ENCODE data around the gene CDKN2A. TPM values are rescaled to one million over a fixed set of nuclear protein-coding genes. Genes with fewer than 3 reads are reported as not detected.
A peak's percentile ranks its signal among the peaks of the same experiment; 100 is the strongest.

Gene CDKN2A
- 16.5 TPM for total RNA-seq
- 10 to 100 TPM in 3 of 4 donors, 1 to 10 TPM in 1; 9.6 to 22.5 (median 17.9) TPM for polyA plus RNA-seq

GRCh38 chr9:21993893-21994555 lies at the start of gene CDKN2A:
CDKN2A (minus strand) TSS chr9:21994392.
- Histone ChIP-seq H3K36me3 (ENCODE audit: control insufficient read depth, insufficient read depth, low read length) (peaks cover 2% of the 10 kb centered on the region), H3K4me3 (ENCODE audit: low read depth, low read length) (peak within 1 kb of the TSS; percentile 94), H3K27ac (ENCODE audit: insufficient read depth, low read length, poor library complexity, severe bottlenecking) (peak within 1 kb of the TSS; percentile 88), H3K4me1 (ENCODE audit: control insufficient read depth, insufficient read depth, low read length, poor library complexity, severe bottlenecking) (peaks cover 23% of the 10 kb centered on the region), H3K9me3 (ENCODE audit: control insufficient read depth in 2 of 2, low read length in 2 of 2) (no peaks in the 10 kb centered on the region), H3K27me3 (ENCODE audit: control insufficient read depth, insufficient read depth, low read length) (peaks cover 3% of the 10 kb centered on the region)
- Mint-ChIP-seq H3K9me3 (peaks cover 0 to 2% (median 0%) of the 10 kb centered on the region in 7 donors), H3K36me3 (no peaks in the 10 kb centered on the region), H3K4me3 (peak within 1 kb of the TSS; percentile 86 to 99 (median 98)), H3K27ac (peak within 1 kb of the TSS; percentile 94 to 97 (median 96)), H3K4me1 (peaks cover 0 to 32% (median 21%) of the 10 kb centered on the region in 4 donors), H3K27me3 (peaks cover 13% of the 10 kb centered on the region)
- ATAC-seq (ENCODE audit: low read depth in 2 of 2) (peak; percentile 46 to 60), DNase-seq (peak; percentile 24 to 79 (median 40))

- no peaks in the 10 kb centered on the region for H3K27me3 ChIP-seq (ENCODE audit: control insufficient read depth, insufficient read depth, low read length)
- ATAC-seq (ENCODE audit: low read depth in 2 of 2) (no peak), DNase-seq (no peak)
- H3K4me3 ChIP-seq (ENCODE audit: low read depth, low read length) = no peak overlapping the region
- H3K4me3 Mint-ChIP-seq = no peak overlapping the region
- H3K9me3 ChIP-seq (ENCODE audit: control insufficient read depth in 2 of 2, low read length in 2 of 2) = no peaks in the 10 kb centered on the region
- H3K4me1 ChIP-seq (ENCODE audit: control insufficient read depth, insufficient read depth, low read length, poor library complexity, severe bottlenecking) = no peaks in the 10 kb centered on the region
- H3K36me3 Mint-ChIP-seq = no peaks in the 10 kb centered on the region
- H3K27ac ChIP-seq (ENCODE audit: insufficient read depth, low read length, poor library complexity, severe bottlenecking) = no peak overlapping the region
- H3K4me1 Mint-ChIP-seq = peaks cover 0 to 33% (median 14%) of the 10 kb centered on the region in 4 donors
- no peaks in the 10 kb centered on the region for H3K36me3 ChIP-seq (ENCODE audit: control insufficient read depth, insufficient read depth, low read length)
- H3K27me3 Mint-ChIP-seq = peaks cover 9% of the 10 kb centered on the region
- no peaks in the 10 kb centered on the region for H3K9me3 Mint-ChIP-seq
- H3K27ac Mint-ChIP-seq = no peak overlapping the region
Observed at GRCh38 chr9:22043928-22044327, 49.7 kb upstream of the CDKN2A start.

- H3K27me3 ChIP-seq (ENCODE audit: control insufficient read depth, insufficient read depth, low read length) = no peaks in the 10 kb centered on the region
- Mint-ChIP-seq H3K4me3 (no peak overlapping the region), H3K4me1 (peaks cover 0 to 30% (median 13%) of the 10 kb centered on the region in 4 donors)
Observed at GRCh38 chr9:22041775-22042174, 47.6 kb upstream of the CDKN2A start.

GRCh38 chr9:22041344-22041743 lies 47.2 kb upstream of the CDKN2A start:
- Mint-ChIP-seq H3K27me3 (peaks cover 9% of the 10 kb centered on the region), H3K36me3 (no peaks in the 10 kb centered on the region), H3K4me3 (no peak overlapping the region), H3K27ac (no peak overlapping the region), H3K4me1 (peaks cover 0 to 25% (median 11%) of the 10 kb centered on the region in 4 donors), H3K9me3 (no peaks in the 10 kb centered on the region)
- Histone ChIP-seq H3K4me1 (ENCODE audit: control insufficient read depth, insufficient read depth, low read length, poor library complexity, severe bottlenecking) (no peaks in the 10 kb centered on the region), H3K27ac (ENCODE audit: insufficient read depth, low read length, poor library complexity, severe bottlenecking) (no peak overlapping the region), H3K4me3 (ENCODE audit: low read depth, low read length) (no peak overlapping the region), H3K9me3 (ENCODE audit: control insufficient read depth in 2 of 2, low read length in 2 of 2) (no peaks in the 10 kb centered on the region), H3K36me3 (ENCODE audit: control insufficient read depth, insufficient read depth, low read length) (no peaks in the 10 kb centered on the region), H3K27me3 (ENCODE audit: control insufficient read depth, insufficient read depth, low read length) (no peaks in the 10 kb centered on the region)
- no peak for ATAC-seq (ENCODE audit: low read depth in 2 of 2)
- DNase-seq = no peak

More at GRCh38 chr9:22041775-22042174, 47.6 kb upstream of the CDKN2A start:
- DNase-seq = no peak
- H3K36me3 Mint-ChIP-seq = no peaks in the 10 kb centered on the region
- no peaks in the 10 kb centered on the region for H3K36me3 ChIP-seq (ENCODE audit: control insufficient read depth, insufficient read depth, low read length)
- no peak for ATAC-seq (ENCODE audit: low read depth in 2 of 2)
- no peak overlapping the region for H3K27ac ChIP-seq (ENCODE audit: insufficient read depth, low read length, poor library complexity, severe bottlenecking)
- peaks cover 9% of the 10 kb centered on the region for H3K27me3 Mint-ChIP-seq
- H3K4me1 ChIP-seq (ENCODE audit: control insufficient read depth, insufficient read depth, low read length, poor library complexity, severe bottlenecking) = no peaks in the 10 kb centered on the region
- H3K9me3 Mint-ChIP-seq = no peaks in the 10 kb centered on the region
- no peak overlapping the region for H3K27ac Mint-ChIP-seq
- no peak overlapping the region for H3K4me3 ChIP-seq (ENCODE audit: low read depth, low read length)
- H3K9me3 ChIP-seq (ENCODE audit: control insufficient read depth in 2 of 2, low read length in 2 of 2) = no peaks in the 10 kb centered on the region

GRCh38 chr9:22040760-22041159 lies 46.6 kb upstream of the CDKN2A start:
- H3K27me3 ChIP-seq (ENCODE audit: control insufficient read depth, insufficient read depth, low read length) = no peaks in the 10 kb centered on the region
- peak in 1 of 3 donors; percentile 48 for DNase-seq
- Mint-ChIP-seq H3K36me3 (no peaks in the 10 kb centered on the region), H3K9me3 (no peaks in the 10 kb centered on the region), H3K27ac (no peak overlapping the region), H3K4me3 (no peak overlapping the region), H3K4me1 (peaks cover 0 to 21% (median 11%) of the 10 kb centered on the region in 4 donors), H3K27me3 (peaks cover 9% of the 10 kb centered on the region)
- H3K36me3 ChIP-seq (ENCODE audit: control insufficient read depth, insufficient read depth, low read length) = no peaks in the 10 kb centered on the region
- H3K4me3 ChIP-seq (ENCODE audit: low read depth, low read length) = no peak overlapping the region
- no peaks in the 10 kb centered on the region for H3K4me1 ChIP-seq (ENCODE audit: control insufficient read depth, insufficient read depth, low read length, poor library complexity, severe bottlenecking)
- H3K9me3 ChIP-seq (ENCODE audit: control insufficient read depth in 2 of 2, low read length in 2 of 2) = no peaks in the 10 kb centered on the region
- peak in 1 of 2 donors; percentile 34 for ATAC-seq (ENCODE audit: low read depth in 2 of 2)
- no peak overlapping the region for H3K27ac ChIP-seq (ENCODE audit: insufficient read depth, low read length, poor library complexity, severe bottlenecking)

GRCh38 chr9:22039258-22039657 lies 45.1 kb upstream of the CDKN2A start:
- no peaks in the 10 kb centered on the region for H3K9me3 ChIP-seq (ENCODE audit: control insufficient read depth in 2 of 2, low read length in 2 of 2)
- H3K4me1 ChIP-seq (ENCODE audit: control insufficient read depth, insufficient read depth, low read length, poor library complexity, severe bottlenecking) = no peaks in the 10 kb centered on the region
- no peak overlapping the region for H3K27ac Mint-ChIP-seq
- H3K4me3 ChIP-seq (ENCODE audit: low read depth, low read length) = no peak overlapping the region
- no peak overlapping the region for H3K4me3 Mint-ChIP-seq
- peaks cover 0 to 17% (median 10%) of the 10 kb centered on the region in 4 donors for H3K4me1 Mint-ChIP-seq
- no peaks in the 10 kb centered on the region for H3K36me3 ChIP-seq (ENCODE audit: control insufficient read depth, insufficient read depth, low read length)
- H3K27ac ChIP-seq (ENCODE audit: insufficient read depth, low read length, poor library complexity, severe bottlenecking) = no peak overlapping the region
- DNase-seq = no peak
- no peak for ATAC-seq (ENCODE audit: low read depth in 2 of 2)
- H3K27me3 Mint-ChIP-seq = peaks cover 9% of the 10 kb centered on the region
- H3K27me3 ChIP-seq (ENCODE audit: control insufficient read depth, insufficient read depth, low read length) = no peaks in the 10 kb centered on the region
- H3K9me3 Mint-ChIP-seq = no peaks in the 10 kb centered on the region
- no peaks in the 10 kb centered on the region for H3K36me3 Mint-ChIP-seq

GRCh38 chr9:22037954-22038690 lies 43.9 kb upstream of the CDKN2A start:
- Mint-ChIP-seq H3K27me3 (peaks cover 9% of the 10 kb centered on the region), H3K36me3 (no peaks in the 10 kb centered on the region), H3K4me3 (no peak overlapping the region), H3K27ac (no peak overlapping the region), H3K4me1 (peaks cover 0 to 17% (median 10%) of the 10 kb centered on the region in 4 donors), H3K9me3 (no peaks in the 10 kb centered on the region)
- H3K9me3 ChIP-seq (ENCODE audit: control insufficient read depth in 2 of 2, low read length in 2 of 2) = no peaks in the 10 kb centered on the region
- no peak overlapping the region for H3K4me3 ChIP-seq (ENCODE audit: low read depth, low read length)
- DNase-seq (peak in 2 of 3 donors; percentile 38 to 60), ATAC-seq (ENCODE audit: low read depth in 2 of 2) (peak in 1 of 2 donors; percentile 57)
- H3K4me1 ChIP-seq (ENCODE audit: control insufficient read depth, insufficient read depth, low read length, poor library complexity, severe bottlenecking) = no peaks in the 10 kb centered on the region
- H3K36me3 ChIP-seq (ENCODE audit: control insufficient read depth, insufficient read depth, low read length) = no peaks in the 10 kb centered on the region
- no peak overlapping the region for H3K27ac ChIP-seq (ENCODE audit: insufficient read depth, low read length, poor library complexity, severe bottlenecking)
- no peaks in the 10 kb centered on the region for H3K27me3 ChIP-seq (ENCODE audit: control insufficient read depth, insufficient read depth, low read length)

Data from CD4-positive, CD25-positive, alpha-beta regulatory T cell (primary cell).